HS-5 (cell line): ENCODE data around the gene SMG1.
"Not testable (repeated sequence)": the region's sequence is repeated elsewhere in the genome, so short reads cannot be mapped to it uniquely, and the experiment has no call there.

ENCODE experiments used
- DNase-seq: peaks from one replicate; pipeline ENCODE4 v3.0.0-alpha.2; 2012; ENCODE audit warnings: low read depth

Gene SMG1

DNA sequence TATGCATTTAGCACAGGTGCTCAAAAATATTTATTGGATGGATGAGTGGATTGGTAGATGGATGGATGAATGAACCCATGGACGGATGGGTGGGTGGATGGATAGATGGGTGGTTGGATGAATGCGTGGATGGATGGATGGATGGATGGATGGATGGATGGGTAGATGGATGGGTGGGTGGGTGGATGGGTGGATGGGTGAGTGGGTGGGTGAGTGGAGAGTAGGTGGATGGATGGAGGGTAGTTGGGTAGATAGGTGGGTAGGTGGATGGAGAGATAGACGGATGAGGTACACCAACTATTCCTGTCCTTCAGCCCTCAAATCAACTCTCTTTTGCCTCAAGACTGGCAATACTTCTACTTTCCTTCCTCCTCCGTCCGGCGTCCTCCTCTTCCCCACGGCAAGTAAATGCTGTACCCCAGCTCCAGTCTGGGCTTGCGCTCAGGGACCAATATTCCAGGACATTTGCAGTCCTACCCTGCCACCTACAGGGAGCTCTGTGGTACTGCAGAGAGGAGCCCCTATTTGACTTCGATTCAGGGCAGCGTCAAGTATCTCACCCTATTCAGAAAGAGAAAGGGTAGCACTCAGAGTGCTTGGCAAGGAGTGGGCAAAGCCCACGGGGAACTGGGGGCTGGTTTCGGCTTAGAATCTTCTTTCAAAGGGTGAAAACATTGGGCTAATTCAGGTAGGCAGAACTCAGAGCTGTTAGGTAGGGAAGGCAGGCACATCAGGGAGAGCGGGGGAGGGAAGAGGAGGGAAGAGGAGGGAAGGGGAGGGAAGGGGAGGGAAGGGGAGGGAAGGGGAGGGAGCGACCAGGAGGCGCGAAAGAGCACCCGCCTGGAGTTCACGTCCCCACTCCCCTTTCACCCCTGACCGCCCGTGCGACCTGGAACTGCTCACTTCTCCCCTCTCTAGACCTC lies 166.3 kb downstream of the SMG1 start:
- not testable (repeated sequence) for DNase-seq

DNA sequence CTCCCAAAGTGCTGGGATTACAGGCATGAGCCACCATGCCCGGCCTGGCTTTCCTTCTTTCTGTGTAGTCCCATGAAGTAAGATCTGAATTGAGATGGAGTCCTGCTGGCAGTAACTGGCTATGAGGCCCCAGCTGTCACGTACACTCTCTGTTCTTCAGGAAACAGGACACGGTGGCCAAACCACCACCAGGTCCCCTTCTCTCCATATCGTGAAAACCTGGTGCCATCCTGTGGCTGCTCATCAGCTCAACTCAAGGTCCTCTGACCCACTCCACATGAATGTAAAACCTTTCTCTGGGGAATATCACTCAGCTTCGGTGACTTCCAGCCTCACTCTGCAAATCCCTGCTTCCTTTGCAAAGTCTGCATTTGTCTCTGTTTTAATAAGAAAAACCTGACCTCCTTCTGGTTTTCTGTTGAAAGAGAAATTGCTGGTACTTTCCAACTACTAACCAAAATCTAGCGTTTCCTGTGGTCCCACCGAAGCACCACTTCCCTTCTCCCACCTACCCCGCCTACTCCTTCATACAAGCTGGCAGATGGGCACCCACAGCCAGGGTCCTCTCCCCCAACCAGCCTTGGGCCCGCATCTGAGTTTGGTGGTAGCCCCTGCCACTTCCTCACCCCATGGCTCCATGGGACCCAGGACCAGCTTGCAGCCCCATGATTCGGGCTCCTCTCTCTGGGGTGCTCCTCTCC lies 168.1 kb downstream of the SMG1 start:
- not testable (repeated sequence) for DNase-seq

- DNase-seq, result not testable (repeated sequence)
Measured at GRCh38 chr16:18756639-18757038, 169.6 kb downstream of the SMG1 start.
